ENCODE data around the gene POU6F1.
"Not testable (repeated sequence)": the region's sequence is repeated elsewhere in the genome, so short reads cannot be mapped to it uniquely, and the experiment has no call there.

Gene POU6F1

GRCh38 chr12:51227962-51228361 lies 10.1 kb upstream of the POU6F1 start:
- no peak for DNase-seq

- DNase-seq, result not testable (repeated sequence)
Observed at GRCh38 chr12:51227112-51227511, 9.2 kb upstream of the POU6F1 start.

GRCh38 chr12:51225771-51226170 lies 7.9 kb upstream of the POU6F1 start:
- DNase-seq, result no peak

- DNase-seq, result no peak
Observed at GRCh38 chr12:51225234-51225633, 7.4 kb upstream of the POU6F1 start.

- no peak for DNase-seq
Observed at GRCh38 chr12:51224625-51225024, 6.8 kb upstream of the POU6F1 start.

GRCh38 chr12:51222461-51222860 lies 4.6 kb upstream of the POU6F1 start:
- DNase-seq, result no peak

GRCh38 chr12:51219857-51220256 lies 2.0 kb upstream of the POU6F1 start:
- not testable (repeated sequence) for DNase-seq

- DNase-seq, result no peak
Observed at GRCh38 chr12:51219322-51219721, 1.5 kb upstream of the POU6F1 start.

- DNase-seq, result no peak
Observed at GRCh38 chr12:51218607-51219161, 822 bp upstream of the POU6F1 start.

GRCh38 chr12:51217133-51217967 lies 512 bp downstream of the POU6F1 start:
- DNase-seq, result peak; percentile 59

- DNase-seq, result no peak
Observed at GRCh38 chr12:51216642-51217041, 1.2 kb downstream of the POU6F1 start.

GRCh38 chr12:51214895-51215294 lies 3.0 kb downstream of the POU6F1 start:
- no peak for DNase-seq

GRCh38 chr12:51210690-51211395 lies 7.0 kb downstream of the POU6F1 start:
- DNase-seq, result no peak

- no peak for DNase-seq
Observed at GRCh38 chr12:51209259-51209658, 8.6 kb downstream of the POU6F1 start.

- no peak for DNase-seq
Observed at GRCh38 chr12:51208016-51208660, 9.7 kb downstream of the POU6F1 start.

- DNase-seq, result no peak
Observed at GRCh38 chr12:51205350-51205749, 12.5 kb downstream of the POU6F1 start.

GRCh38 chr12:51202718-51203117 lies 15.1 kb downstream of the POU6F1 start:
- DNase-seq, result no peak

- DNase-seq, result no peak
Observed at GRCh38 chr12:51200806-51201205, 17.1 kb downstream of the POU6F1 start.

GRCh38 chr12:51200156-51200555 lies 17.7 kb downstream of the POU6F1 start:
- DNase-seq, result no peak

GRCh38 chr12:51199366-51199945 lies 18.4 kb downstream of the POU6F1 start:
- DNase-seq, result no peak

- no peak for DNase-seq
Observed at GRCh38 chr12:51198568-51199365, 19.1 kb downstream of the POU6F1 start.
